ENCODE results near the gene EVA1C.
A peak's percentile ranks its signal among the peaks of the same experiment; 100 is the strongest.
"Not testable (repeated sequence)": the region's sequence is repeated elsewhere in the genome, so short reads cannot be mapped to it uniquely, and the experiment has no call there.

EVA1C gene

DNA sequence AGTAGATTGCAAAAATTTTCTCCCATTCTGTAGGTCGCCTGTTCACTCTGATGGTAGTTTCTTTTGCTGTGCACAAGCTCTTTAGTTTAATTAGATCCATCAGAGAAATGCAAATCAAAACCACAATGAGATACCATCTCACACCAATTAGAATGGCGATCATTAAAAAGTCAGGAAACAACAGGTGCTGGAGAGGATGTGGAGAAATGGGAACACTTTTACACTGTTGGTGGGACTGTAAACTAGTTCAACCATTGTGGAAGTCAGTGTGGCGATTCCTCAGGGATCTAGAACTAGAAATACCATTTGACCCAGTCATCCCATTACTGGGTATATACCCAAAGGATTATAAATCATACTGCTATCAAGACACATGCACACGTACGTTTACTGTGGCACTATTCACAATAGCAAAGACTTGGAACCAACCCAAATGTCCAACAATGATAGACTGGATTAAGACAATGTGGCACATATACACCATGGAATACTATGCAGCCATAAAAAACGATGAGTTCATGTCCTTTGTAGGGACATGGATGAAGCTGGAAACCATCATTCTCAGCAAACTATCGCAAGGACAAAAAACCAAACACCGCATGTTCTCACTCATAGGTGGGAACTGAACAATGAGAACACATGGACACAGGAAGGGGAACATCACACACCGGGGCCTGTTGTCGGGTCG is 21.8 kb upstream of the EVA1C start:
- not testable (repeated sequence) for DNase-seq

DNA sequence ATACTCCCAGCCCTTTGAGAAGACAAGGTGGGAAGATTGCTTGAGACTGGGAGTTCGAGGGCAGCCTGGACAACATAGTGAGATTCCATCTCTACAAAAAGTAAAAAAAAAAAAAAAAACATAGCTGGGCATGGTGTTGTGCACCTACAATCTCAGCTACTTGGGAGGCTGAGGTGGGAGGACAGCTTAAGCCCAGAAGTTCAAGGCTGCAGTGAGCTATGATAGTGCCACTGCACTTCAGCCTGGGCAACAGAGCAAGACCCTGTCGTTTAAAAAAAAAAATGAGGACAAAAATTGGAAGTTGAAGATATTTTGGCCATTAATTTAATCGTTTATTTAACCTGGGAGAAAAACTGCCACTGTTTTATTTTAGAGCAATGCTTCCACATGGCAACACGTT is 20.8 kb upstream of the EVA1C start:
- DNase-seq, result no peak

DNA sequence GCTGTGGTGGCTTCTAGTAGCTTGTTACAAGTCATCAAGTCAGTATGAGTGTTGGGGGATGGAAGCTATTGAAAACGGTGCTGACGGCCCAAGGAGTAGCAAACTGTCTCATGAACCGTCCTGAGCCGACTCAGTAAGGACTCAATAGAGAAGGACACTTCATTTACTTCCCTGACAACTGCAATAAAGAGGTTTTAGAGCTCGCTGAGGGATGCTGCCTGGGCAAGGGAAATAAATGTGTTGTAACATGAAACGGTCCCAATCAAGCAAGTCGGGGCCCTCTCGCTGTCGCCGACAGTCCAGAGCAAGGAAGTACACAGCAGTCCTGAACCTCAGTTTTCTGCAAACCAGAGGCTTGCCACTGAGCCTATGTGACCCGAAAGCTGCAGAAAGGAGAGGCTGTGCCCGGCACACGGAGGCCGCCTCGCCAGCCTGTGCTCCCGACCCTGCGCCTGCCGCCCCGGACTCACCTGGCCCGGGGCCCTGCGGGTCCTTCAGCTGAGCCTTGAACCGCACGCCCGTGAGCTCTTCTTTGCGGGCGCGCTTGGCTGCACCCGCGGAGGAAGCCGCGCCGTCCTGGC is 20.1 kb upstream of the EVA1C start:
- no peak for DNase-seq

DNA sequence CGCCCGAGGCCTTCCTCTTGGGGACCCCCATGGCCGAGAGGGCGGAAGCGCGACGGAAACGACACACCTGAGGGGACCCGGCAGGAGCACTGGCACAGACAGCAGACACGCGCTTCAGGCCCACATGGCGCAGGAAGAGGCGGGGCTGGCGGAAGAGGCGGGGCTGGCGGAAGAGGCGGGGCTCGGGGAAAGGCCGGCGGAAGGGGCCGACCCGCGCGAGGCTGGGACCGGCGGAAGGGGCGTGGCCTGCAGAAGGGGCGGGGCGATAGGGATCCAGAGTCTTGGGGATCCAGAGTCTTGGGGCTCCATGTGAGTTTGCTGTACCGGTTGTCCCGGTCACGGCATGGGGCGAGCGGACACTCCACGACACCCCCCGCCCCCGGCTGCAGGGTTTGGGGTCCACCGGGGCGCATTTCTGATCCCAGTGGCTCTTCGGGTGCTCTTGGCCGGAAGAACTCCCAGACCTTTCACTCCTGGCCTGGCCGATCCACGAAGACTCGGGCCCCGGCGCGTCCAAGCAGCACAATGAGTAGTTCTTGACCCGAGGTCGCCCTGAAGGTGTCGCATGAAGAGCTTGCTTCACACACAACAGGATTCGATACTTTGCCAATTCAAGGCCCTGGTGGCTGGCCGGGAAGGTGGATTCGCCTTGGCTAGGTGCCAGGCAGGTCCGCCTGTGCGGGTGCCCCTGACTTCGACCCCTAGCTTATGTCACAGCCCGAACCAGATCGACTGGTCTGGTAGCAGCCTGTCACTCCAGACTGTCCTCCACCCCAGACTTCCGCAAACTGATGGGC is 19.4 kb upstream of the EVA1C start, which contains the start of gene URB1:
TSS of gene URB1 (minus strand) at position 133 of the 797 bp plus-strand sequence. CDS start at position 31, 102 bp downstream.
- DNase-seq, result peak; percentile 98

DNA sequence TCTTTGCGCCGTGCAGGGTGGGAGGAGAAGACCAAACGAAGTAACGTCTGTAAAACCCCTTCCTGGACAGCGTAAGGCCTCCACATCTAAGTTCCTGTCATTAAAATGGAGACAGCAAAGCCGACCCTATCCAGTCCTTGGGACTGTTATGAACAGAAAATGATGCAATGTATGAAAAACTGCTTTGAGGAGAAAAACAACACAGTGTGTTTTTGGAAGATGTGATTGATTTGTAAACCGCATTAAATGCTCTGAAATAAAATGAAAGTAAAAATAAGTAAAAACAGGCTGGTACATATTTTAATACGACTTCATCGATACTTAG is 18.9 kb upstream of the EVA1C start:
- DNase-seq, result no peak

DNA sequence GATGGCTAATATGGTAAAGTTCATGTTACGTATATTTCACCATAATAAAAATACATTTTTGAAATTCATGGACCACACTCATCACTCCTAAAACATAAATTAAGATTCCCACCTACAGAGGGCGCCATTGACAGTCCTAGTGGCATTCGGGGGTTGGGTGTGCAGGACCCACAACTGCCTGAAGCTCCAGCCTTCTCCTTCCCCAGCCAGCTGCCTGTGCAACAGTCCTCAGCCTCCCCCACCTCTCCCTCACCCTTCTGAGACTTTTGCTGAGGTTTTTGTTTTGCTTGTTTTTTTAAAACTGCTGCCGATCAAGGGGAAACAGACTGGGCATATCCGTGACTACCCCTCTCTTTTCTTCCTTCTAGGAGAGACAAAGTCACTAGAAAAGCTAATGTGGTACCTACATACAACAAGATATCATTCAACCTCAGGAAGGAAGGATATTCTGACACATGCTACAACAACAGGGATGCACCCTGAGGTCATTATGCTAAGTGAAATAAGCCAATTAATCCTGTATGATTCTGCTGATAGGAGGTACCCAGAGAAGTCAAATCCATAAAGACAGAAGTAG is 9.2 kb upstream of the EVA1C start:
- DNase-seq, result peak; percentile 64 to 66

DNA sequence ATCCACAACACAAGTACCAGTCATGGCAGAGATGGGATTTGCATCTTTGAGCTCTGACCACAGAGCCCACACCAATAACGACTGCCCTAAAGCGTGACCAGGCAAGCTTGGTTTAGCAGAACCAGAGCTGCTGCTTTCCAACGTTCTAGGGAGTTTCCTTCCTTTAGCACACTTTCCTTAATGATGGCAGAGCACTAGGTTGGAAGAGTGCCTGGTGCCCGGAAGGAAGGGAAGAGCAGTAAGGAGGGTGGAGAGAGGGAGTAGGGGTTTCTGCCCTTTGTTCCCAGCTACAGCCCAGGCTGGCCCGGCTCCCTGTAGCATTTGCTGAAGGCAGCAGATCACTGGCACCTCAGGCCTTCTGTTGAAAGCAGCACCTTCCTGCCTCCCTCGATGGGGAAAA is 6.1 kb upstream of the EVA1C start:
- DNase-seq, result no peak

DNA sequence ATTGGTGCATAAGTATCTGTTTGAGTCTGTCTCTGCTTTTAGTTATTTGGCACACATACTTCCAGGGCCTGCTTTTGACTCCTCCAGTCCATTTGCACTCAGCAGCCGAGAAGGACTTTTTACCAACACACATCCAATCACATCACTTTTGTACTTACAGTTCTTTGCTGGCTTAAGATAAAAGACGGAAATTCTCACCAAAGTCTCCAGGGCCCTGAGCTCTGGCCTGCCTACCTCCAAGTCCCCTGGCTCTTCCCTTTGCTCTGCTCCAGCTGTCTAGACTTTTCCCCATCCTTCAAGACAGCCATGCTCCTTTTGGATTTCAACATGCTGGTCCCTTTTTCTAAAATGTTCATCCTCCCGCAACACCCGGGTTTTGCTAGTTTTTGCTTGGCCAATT is 2.2 kb upstream of the EVA1C start:
- no peak for DNase-seq

DNA sequence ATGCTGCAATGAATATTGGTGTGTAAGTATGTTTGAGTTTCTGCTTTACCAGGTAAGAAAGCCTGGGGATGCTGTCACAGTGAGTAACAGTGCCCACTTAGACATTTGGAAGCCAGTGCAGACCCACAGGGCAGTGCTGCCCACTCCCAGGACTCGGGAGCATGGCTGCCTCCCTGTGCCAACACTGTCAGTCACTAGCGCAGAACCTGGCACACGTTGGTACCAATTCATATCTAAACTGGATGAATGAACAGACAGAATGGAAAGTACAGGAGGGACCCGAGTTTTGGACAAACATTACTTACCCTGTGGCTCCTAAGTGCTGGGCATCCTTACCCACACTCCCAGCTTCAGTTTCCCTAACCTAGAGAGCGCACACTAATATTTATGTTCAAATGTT is 1.6 kb upstream of the EVA1C start:
- DNase-seq, result peak; percentile 23 to 32

DNA sequence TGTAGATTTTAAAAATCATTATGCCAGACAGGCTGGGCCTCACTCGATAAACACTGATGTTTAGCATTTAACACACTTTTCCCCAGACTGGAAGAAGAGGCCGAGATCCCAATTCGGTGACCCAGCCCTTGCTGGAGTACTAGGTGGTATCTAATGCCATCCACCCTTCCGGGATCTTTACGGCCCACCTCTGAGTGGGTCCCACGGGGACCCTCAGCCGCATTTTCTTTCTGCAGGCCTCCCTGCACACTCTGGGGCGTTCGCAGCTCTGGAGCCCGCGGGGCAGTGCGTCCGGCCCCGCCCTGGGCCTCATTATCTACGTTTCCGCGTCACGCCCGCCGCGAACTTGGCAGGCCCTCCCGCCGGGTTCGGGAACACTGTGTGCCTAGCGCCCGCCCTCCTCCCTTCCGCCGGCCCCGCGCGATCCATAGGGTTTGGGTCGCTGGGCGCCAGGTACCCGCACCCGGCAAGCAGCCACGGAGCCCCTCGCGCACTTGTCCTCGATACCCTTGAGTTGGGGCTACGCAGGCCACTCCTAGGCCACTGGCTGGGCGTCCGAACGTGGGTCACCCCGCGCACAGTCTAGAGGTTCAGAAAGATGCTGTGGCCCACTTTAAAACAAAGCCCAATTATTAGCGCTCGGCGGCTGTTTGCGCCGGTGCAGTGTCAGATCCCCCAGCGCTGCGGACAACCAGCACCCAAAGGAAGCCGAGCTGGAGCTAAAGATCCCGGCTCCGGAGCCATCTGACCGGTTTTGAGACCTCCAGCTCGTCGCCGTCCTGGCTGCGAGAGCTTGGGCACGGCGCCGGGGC is 950 bp upstream of the EVA1C start:
- DNase-seq, result peak; percentile 80 to 83

DNA sequence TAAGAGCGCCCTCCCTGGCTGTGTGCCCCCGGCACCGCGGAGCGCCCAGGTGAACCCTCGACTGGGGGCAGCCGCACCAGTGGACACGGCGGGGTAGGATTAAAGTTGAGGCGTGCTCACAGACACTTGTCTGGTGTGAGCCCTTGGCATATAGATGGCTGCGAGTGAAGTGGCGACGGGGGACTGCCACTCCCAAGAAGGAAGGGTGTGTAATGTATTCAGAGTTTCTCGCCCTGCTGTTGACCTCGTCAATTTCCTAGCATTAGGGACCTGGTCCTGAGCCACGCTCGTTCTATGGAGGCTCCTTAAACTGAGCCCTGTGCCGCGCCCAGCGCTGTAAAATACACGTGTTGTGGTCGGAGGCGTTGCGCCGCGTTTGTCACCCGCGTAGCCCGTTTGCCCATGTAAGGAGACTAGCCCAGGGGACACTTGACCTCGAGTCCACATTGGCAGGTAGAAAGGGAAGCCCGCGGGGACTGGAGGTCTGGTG is 554 bp downstream of the EVA1C start:
- DNase-seq, result peak in 1 of 2 experiments; percentile 66

DNA sequence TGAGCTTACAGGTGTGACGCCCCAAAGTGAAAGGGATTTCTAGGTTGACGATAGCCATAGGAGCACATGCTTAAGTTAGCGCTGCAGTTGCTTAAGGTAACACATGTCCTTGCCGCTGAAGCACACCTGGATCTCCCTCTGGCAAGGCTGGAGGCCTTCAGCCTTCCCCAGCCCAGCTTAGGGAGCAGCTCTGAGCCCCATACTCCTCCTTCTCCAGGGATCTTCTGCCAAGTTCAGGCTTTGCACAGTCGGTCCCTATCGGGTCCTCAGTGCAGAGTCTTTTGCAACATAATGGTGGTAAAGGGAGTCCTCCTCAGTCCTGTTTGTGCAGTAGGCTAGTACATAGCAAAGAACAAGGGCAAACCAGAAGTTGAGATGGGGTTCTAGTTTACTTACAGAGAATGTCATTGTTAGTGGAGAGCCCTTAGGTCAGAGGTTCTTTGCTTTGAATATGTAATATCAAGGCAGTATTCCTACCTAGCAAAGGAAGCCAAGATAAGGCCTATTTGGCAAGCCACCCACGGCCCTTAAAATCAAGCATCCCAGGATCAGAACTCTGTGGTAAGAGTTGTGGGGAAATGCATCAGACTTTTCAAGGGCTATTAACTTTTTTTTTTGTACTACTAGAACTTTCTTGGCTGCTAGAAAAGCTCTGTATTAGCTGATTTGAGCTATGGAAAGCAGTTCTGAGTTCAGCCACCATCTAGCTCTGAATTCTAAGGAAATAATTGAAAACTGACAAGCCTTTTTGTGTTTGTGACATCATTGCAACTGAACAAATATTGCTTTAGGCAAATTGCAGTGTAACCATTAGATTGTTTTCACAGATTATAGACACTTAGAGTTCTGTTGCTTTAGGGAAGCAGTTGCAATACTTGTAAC is 1.4 kb downstream of the EVA1C start:
- DNase-seq, result peak; percentile 25 to 29

DNA sequence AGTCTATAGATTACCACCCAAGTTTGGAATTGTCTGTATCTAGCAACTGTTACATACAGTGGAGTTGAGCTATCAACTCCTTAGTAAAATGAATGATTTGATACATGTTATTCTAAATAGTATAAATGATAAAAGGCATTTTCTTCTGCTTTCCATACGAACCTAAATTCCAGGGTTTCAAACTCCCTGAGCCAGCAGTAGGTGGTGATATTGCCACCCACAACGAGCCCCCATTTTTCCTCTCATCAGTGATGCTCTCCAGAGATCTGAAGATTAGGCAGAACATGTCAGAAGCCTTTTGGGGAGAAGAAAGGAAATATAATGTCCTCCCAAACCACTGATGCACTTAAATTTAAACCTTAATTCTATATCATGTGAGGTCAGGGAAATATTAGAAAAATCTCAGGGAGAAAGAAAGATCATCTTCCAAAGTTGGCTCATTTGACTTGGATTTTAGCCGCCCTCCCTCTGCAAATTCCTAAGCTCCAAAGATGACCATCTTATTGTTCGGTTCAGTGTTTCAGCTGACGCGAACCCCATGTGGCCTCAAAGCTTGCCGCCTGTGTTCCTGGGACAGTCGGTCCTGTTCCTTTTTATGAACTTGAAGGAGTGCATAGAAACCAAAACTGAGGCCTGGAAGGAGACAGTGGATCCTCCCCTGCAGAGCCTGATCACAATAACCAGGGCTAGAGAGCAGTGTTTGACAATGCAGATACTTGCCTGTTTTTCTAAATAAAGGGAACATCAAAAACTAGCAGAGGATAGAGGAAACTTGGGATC is 2.3 kb downstream of the EVA1C start:
- no peak for DNase-seq

DNA sequence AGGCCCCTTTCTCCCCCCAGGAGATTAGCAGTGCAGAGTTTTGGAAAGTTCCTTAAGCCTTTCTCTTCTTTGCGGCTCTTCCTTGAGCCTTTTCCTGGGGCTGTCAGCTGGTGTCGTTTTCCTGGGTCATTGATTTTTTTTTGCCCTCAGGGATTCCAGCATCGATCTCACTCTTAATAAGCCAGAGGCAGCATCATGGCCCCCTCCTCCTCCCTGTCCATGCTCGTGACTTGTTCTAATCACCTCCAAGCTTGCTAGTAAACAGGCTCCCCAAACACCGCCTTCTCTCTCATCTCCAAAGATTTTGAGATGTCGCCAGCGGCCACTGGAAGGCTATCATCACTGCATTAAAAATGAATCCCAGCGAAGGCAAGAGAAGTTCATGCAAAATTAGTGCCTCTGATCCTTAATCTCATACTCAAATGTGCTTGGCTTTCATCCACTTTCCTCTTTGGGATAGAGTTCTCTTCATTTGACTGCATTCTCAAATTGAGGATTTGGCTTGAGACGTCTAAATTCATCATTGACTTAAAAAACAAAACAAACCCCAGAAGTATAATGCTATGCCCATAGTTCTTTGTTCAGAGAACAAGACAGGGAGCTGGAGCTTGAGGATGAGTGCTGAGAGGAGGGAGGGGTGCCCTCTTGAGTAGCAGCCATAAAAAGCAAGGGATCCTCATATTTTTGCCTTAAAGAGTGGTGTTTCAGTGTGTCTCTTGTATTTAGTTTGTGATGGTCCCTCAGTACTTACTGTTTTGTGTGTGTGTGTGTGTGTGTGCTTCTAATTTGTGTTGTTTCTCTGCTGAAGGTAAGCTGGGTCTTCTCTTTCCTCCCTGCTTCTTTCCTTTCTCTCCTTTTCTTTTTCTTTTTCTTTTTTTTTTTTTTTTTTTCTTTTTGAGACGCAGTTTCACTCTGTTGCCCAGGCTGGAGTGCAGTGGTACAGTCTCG is 3.2 kb downstream of the EVA1C start:
- DNase-seq, result no peak

DNA sequence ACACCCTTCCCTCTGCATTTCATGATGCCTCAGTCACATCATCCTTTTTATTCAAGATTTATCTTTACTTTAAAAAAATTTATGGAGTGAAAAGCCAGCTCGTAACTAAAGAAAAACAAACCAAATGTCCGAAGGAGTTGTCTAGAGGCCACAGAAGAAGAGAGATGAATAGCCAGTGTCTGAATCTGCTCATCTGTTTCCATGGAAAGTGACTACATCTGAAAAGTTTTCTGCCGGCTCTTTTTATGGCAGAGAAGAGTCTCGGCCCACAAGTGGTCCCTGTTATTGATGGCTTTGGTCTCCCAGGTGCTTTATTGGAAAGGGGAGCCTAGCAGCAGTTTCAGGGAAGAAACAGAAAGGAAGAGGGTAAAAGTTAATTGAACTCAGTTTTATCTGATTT is 5.6 kb downstream of the EVA1C start:
- DNase-seq, result no peak

DNA sequence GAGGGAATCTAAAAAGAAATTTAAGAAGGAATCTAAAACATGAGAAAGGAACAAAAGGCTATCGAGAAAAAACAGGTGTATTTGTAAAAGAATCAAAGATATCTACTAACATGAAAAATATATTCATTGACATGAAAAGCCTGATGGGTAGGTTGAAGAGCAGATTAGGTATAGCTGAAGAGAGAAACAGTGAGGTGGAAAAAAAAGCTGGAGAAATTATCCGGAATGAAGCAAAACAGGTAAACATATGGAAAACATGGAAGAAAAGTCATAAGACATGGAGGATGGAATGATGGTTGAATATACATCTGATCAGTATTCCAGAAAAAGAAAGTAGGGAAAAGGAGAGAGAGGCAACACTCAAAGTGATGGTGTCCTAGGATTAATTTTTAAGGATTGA is 9.6 kb downstream of the EVA1C start:
- DNase-seq, result no peak

DNA sequence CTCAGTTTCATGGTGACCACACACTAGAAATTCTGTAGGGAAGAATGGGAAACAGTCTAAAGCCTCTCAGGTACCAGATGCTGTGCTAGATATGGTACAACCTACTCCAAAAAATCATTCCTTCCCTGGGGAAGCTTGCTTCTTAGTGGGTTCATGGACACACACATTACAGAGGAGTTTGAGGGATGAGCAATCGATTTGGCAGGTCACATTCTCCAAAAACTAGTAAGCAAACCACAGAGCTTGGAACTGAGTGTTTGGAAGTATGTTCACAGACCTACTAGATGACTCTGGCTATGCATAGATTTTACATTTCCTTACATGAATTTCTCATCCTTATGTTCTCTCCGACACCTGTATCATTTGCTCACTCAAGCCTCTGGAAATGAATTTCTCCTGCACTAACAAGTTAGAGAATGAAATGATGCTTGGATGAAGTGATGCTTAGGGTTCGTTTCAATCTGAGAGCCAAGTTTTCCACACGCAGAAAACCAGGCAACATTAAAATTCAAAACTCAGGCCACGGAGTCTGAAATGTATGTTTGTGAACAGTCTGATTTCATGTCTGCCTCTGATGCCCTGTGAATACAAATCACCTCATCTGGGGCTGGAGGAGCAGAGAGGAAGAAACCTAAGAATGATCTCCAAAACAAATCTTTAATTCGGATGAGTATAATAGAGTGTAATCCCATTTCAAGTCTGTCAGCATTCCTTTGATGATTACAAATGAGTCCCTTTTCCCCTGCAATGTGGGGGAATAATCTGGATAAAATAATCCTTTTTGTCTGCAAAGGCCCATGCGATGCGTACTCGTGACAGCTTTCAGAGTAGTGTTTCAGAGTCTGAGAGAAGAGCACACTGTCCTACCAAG is 11.0 kb downstream of the EVA1C start:
- no peak for DNase-seq

DNA sequence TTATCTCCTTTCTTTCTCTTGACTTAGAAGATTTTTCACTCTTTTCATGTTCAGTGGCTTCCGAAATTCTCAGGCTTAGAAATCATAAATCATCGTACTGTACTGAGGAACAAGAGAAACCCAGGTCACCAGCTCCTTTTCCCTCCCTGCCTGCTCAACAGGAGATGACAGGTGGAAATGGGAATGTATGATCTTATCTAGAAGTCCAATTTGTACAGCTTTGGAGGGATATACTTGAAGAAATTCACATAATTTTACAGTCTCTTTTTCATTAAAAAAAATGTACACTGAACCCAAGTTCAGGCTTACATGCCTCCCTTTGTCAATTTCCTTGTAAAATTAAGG is 11.7 kb downstream of the EVA1C start:
- no peak for DNase-seq

DNA sequence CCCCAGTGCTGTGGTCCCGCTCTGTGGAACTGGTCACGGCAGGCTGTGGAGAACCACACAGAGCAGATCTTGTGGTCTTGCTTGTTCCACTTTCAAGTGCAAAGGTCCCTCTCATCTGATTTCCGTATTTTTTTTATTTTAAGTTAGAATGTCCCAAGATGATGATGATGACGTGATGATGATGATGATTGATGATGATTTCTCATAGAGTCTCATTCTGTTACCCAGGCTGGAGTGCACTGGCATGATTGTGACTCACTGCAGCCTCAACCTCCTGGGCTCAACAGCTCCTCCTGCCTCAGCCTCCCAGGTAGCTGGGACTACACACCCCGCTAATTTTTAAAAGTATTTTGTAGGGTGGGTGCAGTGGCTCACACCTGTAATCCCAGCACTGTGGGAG is 12.2 kb downstream of the EVA1C start:
- DNase-seq, result no peak

Measured in activated T-cell treated with anti-CD3 and anti-CD28 coated beads, Interleukin-2, amount 50 U/mL, for 48 hours (primary cell).